Measurements from ENCODE around the gene ARHGAP40. TPM values are rescaled to one million over a fixed set of nuclear protein-coding genes. Genes with fewer than 3 reads are reported as not detected.
A peak's percentile ranks its signal among the peaks of the same experiment; 100 is the strongest.

Gene ARHGAP40
- total RNA-seq, 2 donors from 2014 or later: not detected

- Histone ChIP-seq H3K27ac (no peak overlapping the region), H3K27me3 (no peaks in the 10 kb centered on the region), H3K4me1 (peaks cover 0 to 17% of the 10 kb centered on the region in 2 donors), H3K4me3 (peak overlapping the region; percentile 37 to 59), H3K9me3 (no peaks in the 10 kb centered on the region), H3K36me3 (no peaks in the 10 kb centered on the region)
- no peak for TF ChIP-seq CTCF (IDR thresholded peaks at IDR 0.05)
- DNase-seq (ENCODE audit: low spot score): no peak
These were observed 72.1 kb downstream of the ARHGAP40 start for GRCh38 chr20:38673725-38674091.

- H3K9me3 ChIP-seq: no peaks in the 10 kb centered on the region
- H3K36me3 ChIP-seq: no peaks in the 10 kb centered on the region
- no peak overlapping the region for H3K27ac ChIP-seq
- no peaks in the 10 kb centered on the region for H3K27me3 ChIP-seq
- H3K4me3 ChIP-seq: peak overlapping the region; percentile 37 to 59
- TF ChIP-seq CTCF (IDR thresholded peaks at IDR 0.05): no peak
- DNase-seq (ENCODE audit: low spot score): no peak
- H3K4me1 ChIP-seq: peaks cover 0 to 17% of the 10 kb centered on the region in 2 donors
These were observed 72.6 kb downstream of the ARHGAP40 start for GRCh38 chr20:38674092-38674764.

GRCh38 chr20:38674765-38675133 is 73.1 kb downstream of the ARHGAP40 start:
- peak overlapping the region in 1 of 2 donors; percentile 59 for H3K4me3 ChIP-seq
- no peak for TF ChIP-seq CTCF (IDR thresholded peaks at IDR 0.05)
- H3K27me3 ChIP-seq: no peaks in the 10 kb centered on the region
- H3K4me1 ChIP-seq: peaks cover 0 to 17% of the 10 kb centered on the region in 2 donors
- no peaks in the 10 kb centered on the region for H3K36me3 ChIP-seq
- H3K9me3 ChIP-seq: no peaks in the 10 kb centered on the region
- H3K27ac ChIP-seq: no peak overlapping the region
- no peak for DNase-seq (ENCODE audit: low spot score)

- no peak for DNase-seq (ENCODE audit: low spot score)
- Histone ChIP-seq H3K27ac (no peak overlapping the region), H3K9me3 (no peaks in the 10 kb centered on the region), H3K36me3 (no peaks in the 10 kb centered on the region), H3K4me3 (no peak overlapping the region), H3K4me1 (peaks cover 0 to 17% of the 10 kb centered on the region in 2 donors), H3K27me3 (no peaks in the 10 kb centered on the region)
- TF ChIP-seq CTCF (IDR thresholded peaks at IDR 0.05): no peak
These were observed 75.0 kb downstream of the ARHGAP40 start for GRCh38 chr20:38676576-38676975.

- H3K36me3 ChIP-seq: no peaks in the 10 kb centered on the region
- H3K9me3 ChIP-seq: no peaks in the 10 kb centered on the region
- no peak overlapping the region for H3K27ac ChIP-seq
- no peak overlapping the region for H3K4me3 ChIP-seq
- no peak for TF ChIP-seq CTCF (IDR thresholded peaks at IDR 0.05)
- H3K4me1 ChIP-seq: no peaks in the 10 kb centered on the region
- DNase-seq (ENCODE audit: low spot score): no peak
- H3K27me3 ChIP-seq: no peaks in the 10 kb centered on the region
These were observed 79.1 kb downstream of the ARHGAP40 start for GRCh38 chr20:38680500-38681306.

Measured in right atrium auricular region (tissue), 2 donors.